ENCODE data around the gene DYSF. TPM values are rescaled to one million over a fixed set of nuclear protein-coding genes. Genes with fewer than 3 reads are reported as not detected.

The DYSF gene
- total RNA-seq, 1 experiment from 2014 or later: 0.31 TPM

GRCh38 chr2:71619230-71619741, 165.9 kb downstream of the DYSF start:
- BruUV-seq (replicated peaks): no TSS peak
- H3K36me3 ChIP-seq (ENCODE audit: control insufficient read depth, insufficient read depth, low read length): no peaks in the 10 kb centered on the region
- ATAC-seq: peak; percentile 64

GRCh38 chr2:71620116-71620515, 166.8 kb downstream of the DYSF start:
- Histone ChIP-seq H3K36me3 (ENCODE audit: control insufficient read depth, insufficient read depth, low read length) (peaks cover 2% of the 10 kb centered on the region; the same call in 1 of the 2 replicates), H3K9me3 (ENCODE audit: control insufficient read depth, insufficient read depth, low read depth, low read length) (no peaks in the 10 kb centered on the region), H3K4me1 (ENCODE audit: control insufficient read depth, insufficient read depth, low read length) (no peaks in the 10 kb centered on the region), H3K27ac (ENCODE audit: low read length) (no peak overlapping the region), H3K4me3 (ENCODE audit: low read depth in 2 of 2, low read length in 2 of 2) (no peak overlapping the region), H3K27me3 (ENCODE audit: control insufficient read depth, insufficient read depth, low read length) (peaks cover 7% of the 10 kb centered on the region)
- ChIA-PET POLR2A (no interaction called here), CTCF (no interaction called here)
- no peak for TF ChIP-seq REST (IDR thresholded peaks at IDR 0.05; ENCODE audit: insufficient read depth in 1 of 2, low read depth in 2 of 2, low read length in 1 of 2)
- no peak for TF ChIP-seq CTCF (IDR thresholded peaks at IDR 0.05)
- in situ Hi-C loops (cut with HindIII; ENCODE audit: low pct_unique_long_range_greater_than_20kb, low sequenced_read_pairs): no loop called here
- BruUV-seq (replicated peaks): no TSS peak
- ATAC-seq (peak; percentile 44; the same call in 1 of the 2 replicates), DNase-seq (ENCODE audit: low read depth, low spot score) (no peak)
- intact Hi-C loops (cut with micrococcal nuclease; ENCODE audit: unreplicated experiment): no loop called here

More at GRCh38 chr2:71619230-71619741, 165.9 kb downstream of the DYSF start:
- Histone ChIP-seq H3K27ac (ENCODE audit: low read length) (no peak overlapping the region), H3K4me3 (ENCODE audit: low read depth in 2 of 2, low read length in 2 of 2) (no peak overlapping the region), H3K27me3 (ENCODE audit: control insufficient read depth, insufficient read depth, low read length) (peaks cover under 1% of the 10 kb centered on the region), H3K9me3 (ENCODE audit: control insufficient read depth, insufficient read depth, low read depth, low read length) (no peaks in the 10 kb centered on the region), H3K4me1 (ENCODE audit: control insufficient read depth, insufficient read depth, low read length) (no peaks in the 10 kb centered on the region)
- POLR2A ChIA-PET: no interaction called here
- in situ Hi-C loops (cut with HindIII; ENCODE audit: low pct_unique_long_range_greater_than_20kb, low sequenced_read_pairs) (no loop called here), intact Hi-C loops (cut with micrococcal nuclease; ENCODE audit: unreplicated experiment) (no loop called here)
- CTCF ChIA-PET: interaction anchor here (0.6 kb wide), 1 partner anchor 43 kb away, joined by 5 read pairs; no protein-coding TSS in a partner anchor
- DNase-seq (ENCODE audit: low read depth, low spot score): no peak
- TF ChIP-seq SIN3A (IDR thresholded peaks at IDR 0.05; ENCODE audit: borderline replicate concordance, insufficient read depth, low read depth, low read length): no peak
- TF ChIP-seq CTCF (IDR thresholded peaks at IDR 0.05): no peak
- TF ChIP-seq POLR2AphosphoS5 (IDR thresholded peaks at IDR 0.05; ENCODE audit: low read depth, low read length): no peak
- no peak for TF ChIP-seq REST (IDR thresholded peaks at IDR 0.05; ENCODE audit: insufficient read depth in 1 of 2, low read depth in 2 of 2, low read length in 1 of 2)
- no peak for TF ChIP-seq TCF7L2 (IDR thresholded peaks at IDR 0.05; ENCODE audit: low read depth, low read length)
